ENCODE results near the gene ZDHHC11. TPM values are rescaled to one million over a fixed set of nuclear protein-coding genes. Genes with fewer than 3 reads are reported as not detected.

Gene ZDHHC11
- total RNA-seq, 4 donors from 2014 or later: 0.54 to 5.3 (median 2.8) TPM

DNA sequence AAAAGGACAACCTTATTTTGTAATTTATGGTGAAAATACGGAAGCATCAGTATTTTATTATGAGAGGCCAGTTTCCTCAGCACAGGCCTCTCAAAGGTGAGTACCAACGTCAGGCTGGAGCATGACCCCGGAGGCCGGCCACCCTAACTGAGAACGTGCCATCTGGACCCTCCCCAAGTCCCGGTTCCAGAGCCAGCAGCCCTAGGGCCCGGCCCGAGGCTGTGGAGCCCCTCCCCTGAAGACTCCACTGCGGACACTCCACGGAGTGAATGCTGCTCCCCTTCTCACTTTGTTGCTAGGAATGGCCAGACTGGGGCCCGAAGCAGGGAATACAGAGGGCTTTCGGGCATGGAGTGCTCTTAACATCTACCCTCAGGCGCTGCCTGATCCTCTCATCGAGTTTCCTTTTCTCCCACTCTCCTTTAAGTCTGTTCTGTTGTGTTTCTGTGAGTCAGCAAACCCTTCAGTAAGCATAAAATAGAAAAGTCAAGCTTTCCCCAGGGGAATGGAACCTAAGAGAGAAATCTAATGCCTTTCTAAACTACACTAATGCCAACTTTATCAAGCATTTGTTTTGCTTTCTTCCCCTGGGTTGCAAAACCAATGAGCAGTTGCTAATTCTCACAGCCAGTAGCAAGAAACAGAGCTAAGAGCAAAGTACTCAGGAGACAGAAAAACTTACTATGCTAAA is 37.3 kb upstream of the ZDHHC11 start:
- no peak for TF ChIP-seq POLR2A (IDR thresholded peaks at IDR 0.05)
- TF ChIP-seq, protein P1, sequence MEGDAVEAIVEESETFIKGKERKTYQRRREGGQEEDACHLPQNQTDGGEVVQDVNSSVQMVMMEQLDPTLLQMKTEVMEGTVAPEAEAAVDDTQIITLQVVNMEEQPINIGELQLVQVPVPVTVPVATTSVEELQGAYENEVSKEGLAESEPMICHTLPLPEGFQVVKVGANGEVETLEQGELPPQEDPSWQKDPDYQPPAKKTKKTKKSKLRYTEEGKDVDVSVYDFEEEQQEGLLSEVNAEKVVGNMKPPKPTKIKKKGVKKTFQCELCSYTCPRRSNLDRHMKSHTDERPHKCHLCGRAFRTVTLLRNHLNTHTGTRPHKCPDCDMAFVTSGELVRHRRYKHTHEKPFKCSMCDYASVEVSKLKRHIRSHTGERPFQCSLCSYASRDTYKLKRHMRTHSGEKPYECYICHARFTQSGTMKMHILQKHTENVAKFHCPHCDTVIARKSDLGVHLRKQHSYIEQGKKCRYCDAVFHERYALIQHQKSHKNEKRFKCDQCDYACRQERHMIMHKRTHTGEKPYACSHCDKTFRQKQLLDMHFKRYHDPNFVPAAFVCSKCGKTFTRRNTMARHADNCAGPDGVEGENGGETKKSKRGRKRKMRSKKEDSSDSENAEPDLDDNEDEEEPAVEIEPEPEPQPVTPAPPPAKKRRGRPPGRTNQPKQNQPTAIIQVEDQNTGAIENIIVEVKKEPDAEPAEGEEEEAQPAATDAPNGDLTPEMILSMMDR (IDR thresholded peaks at IDR 0.05): no peak
- 88% methylated on average over 14 of the region's 14 CpGs for WGBS, 2 donors
- peaks cover 41 to 59% of the 10 kb centered on the region in 2 donors for H3K36me3 ChIP-seq

DNA sequence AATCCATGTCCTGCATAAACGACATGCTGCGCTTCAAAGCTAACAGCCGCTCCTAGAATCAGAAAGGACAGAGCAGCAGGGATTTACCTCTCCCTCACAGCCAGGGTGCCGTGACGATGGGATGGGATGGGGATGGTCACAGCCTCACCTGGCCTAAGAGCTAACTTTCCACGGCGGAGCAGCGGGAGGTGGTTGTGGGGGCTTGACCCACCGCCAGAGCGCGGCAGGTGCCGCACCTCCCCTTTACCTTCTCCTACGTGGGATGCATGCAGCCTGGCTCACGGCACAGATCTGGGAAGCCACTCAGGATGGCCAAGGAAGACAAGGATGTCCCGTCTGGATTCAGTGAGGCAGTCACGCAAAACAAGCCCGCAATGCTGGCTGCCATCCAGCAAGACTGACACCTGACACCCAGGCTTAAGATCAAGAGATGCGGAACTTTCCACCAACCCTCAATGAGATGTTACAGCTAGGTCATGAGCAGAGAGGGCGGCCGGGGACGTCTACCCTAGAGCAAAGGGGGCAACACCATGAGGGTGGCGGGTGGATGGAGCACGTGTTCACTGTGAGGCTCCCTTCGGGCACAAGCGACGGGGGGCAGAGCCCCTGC is 36.0 kb upstream of the ZDHHC11 start:
- no peak overlapping the region for H3K27ac ChIP-seq
- no peaks in the 10 kb centered on the region for H3K27me3 ChIP-seq
- no peak overlapping the region for H3K4me3 ChIP-seq (replicated peaks in 1 of 3)
- no peak for DNase-seq
- intact Hi-C loops (cut with DNase I): no loop called here
- peaks cover 50 to 66% of the 10 kb centered on the region in 2 donors for H3K36me3 ChIP-seq
- TF ChIP-seq, protein P1 (IDR thresholded peaks at IDR 0.05): no peak
- no peak for TF ChIP-seq POLR2A (IDR thresholded peaks at IDR 0.05)
- WGBS, 2 donors: 92 to 93% methylated on average over 14 to 26 of the region's 26 CpGs
- H3K4me1 ChIP-seq: peaks cover 3 to 7% of the 10 kb centered on the region in 2 donors
- H3K9me3 ChIP-seq: no peaks in the 10 kb centered on the region

More for the DNA sequence above, 37.3 kb upstream of the ZDHHC11 start:
- intact Hi-C loops (cut with DNase I): no loop called here
- H3K4me3 ChIP-seq (replicated peaks in 1 of 3): no peak overlapping the region
- H3K9me3 ChIP-seq: no peaks in the 10 kb centered on the region
- no peak for DNase-seq
- no peaks in the 10 kb centered on the region for H3K27me3 ChIP-seq
- H3K27ac ChIP-seq: no peak overlapping the region
- H3K4me1 ChIP-seq: peaks cover 10 to 11% of the 10 kb centered on the region in 2 donors

DNA sequence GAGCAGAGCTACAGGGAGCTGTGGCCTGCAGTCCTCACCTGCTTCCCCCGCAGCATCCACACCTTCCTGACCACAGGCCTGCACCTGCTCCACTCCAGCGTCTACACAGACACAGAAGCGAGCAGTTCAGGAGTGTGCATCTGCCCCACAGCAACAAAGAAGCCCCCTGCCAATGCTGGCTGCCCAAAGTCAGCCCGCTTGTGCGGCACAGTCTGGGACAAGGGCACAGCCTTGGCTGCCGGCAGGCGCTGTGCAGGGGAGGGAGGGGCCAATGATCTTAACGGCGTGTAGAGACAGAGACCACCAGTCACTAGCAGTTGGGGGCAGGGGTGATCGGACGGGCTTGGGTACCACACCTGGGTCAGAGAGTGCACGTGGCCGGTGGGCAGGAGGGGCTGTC is 35.2 kb upstream of the ZDHHC11 start:
- DNase-seq: no peak
- intact Hi-C loops (cut with DNase I): no loop called here
- 87 to 95% methylated on average over 12 to 13 of the region's 13 CpGs for WGBS, 2 donors
- no peak for TF ChIP-seq POLR2A (IDR thresholded peaks at IDR 0.05)
- TF ChIP-seq, protein P1 (IDR thresholded peaks at IDR 0.05): no peak
- Histone ChIP-seq H3K4me1 (no peaks in the 10 kb centered on the region), H3K36me3 (peaks cover 58 to 74% of the 10 kb centered on the region in 2 donors), H3K27me3 (no peaks in the 10 kb centered on the region), H3K9me3 (no peaks in the 10 kb centered on the region), H3K27ac (no peak overlapping the region), H3K4me3 (replicated peaks in 1 of 3) (no peak overlapping the region)

DNA sequence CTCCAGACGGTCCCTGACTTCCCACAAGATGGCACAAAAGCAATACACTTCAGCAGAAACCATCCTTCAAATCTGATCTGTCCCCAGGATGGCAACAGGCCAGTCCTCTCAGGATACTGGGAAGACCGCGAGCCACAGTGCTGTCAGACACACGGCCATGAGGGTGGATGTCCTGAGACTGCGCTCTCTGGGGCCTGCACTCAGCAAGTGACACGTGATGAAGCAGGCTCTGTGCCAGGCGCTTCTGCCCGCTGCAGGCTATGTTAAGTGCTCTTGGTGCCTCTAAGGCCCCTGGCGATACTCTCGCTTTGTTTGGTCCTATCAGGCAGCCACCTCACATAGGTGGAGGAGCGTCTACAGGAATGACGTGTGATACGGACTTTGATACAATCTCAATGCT is 34.7 kb upstream of the ZDHHC11 start:
- no peak overlapping the region for H3K4me3 ChIP-seq (replicated peaks in 1 of 3)
- no peaks in the 10 kb centered on the region for H3K27me3 ChIP-seq
- peak in 1 of 2 donors; percentile 16 for DNase-seq
- intact Hi-C loops (cut with DNase I): no loop called here
- no peaks in the 10 kb centered on the region for H3K9me3 ChIP-seq
- 79 to 80% methylated on average over 13 of the region's 13 CpGs for WGBS, 2 donors
- H3K36me3 ChIP-seq: peaks cover 62 to 77% of the 10 kb centered on the region in 2 donors
- TF ChIP-seq POLR2A (IDR thresholded peaks at IDR 0.05): no peak
- TF ChIP-seq, protein P1 (IDR thresholded peaks at IDR 0.05): no peak
- no peaks in the 10 kb centered on the region for H3K4me1 ChIP-seq
- no peak overlapping the region for H3K27ac ChIP-seq

DNA sequence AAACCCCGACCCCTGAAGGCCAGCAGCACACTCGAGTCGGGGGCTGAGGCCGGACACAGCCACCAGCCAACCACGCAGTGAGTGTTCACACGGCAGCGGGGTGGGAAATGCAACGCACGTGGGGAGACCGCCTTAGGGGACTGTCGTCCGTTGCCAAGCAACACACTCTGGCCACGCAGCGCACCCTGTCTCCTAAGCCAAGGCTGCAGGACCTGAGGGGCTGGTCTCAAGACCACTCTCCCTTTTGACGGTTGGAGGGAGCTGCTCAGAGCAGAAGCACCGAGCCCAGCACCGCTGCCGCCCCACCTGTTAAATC is 34.3 kb upstream of the ZDHHC11 start:
- intact Hi-C loops (cut with DNase I): no loop called here
- H3K4me1 ChIP-seq: no peaks in the 10 kb centered on the region
- no peak overlapping the region for H3K27ac ChIP-seq
- peaks cover 62 to 76% of the 10 kb centered on the region in 2 donors for H3K36me3 ChIP-seq
- no peaks in the 10 kb centered on the region for H3K9me3 ChIP-seq
- H3K27me3 ChIP-seq: no peaks in the 10 kb centered on the region
- TF ChIP-seq POLR2A (IDR thresholded peaks at IDR 0.05): no peak
- TF ChIP-seq, protein P1 (IDR thresholded peaks at IDR 0.05): no peak
- DNase-seq: no peak
- 93 to 97% methylated on average over 9 to 18 of the region's 18 CpGs for WGBS, 2 donors
- H3K4me3 ChIP-seq (replicated peaks in 1 of 3): no peak overlapping the region
